Loucy (cell line): ENCODE data around the gene MVD.

Experiments
- H2AFZ ChIP-seq: fragments of 200-600 bp; sonication (generic); 2 replicates; pipeline ENCODE4 v1.6.0; 2016; ENCODE audit warnings: antibody characterized with exemption, mild to moderate bottlenecking, low read length, moderate library complexity
- H3F3A ChIP-seq: fragments of 200-600 bp; 2 replicates; pipeline ENCODE4 v1.6.0; 2016; ENCODE audit warnings: antibody characterized with exemption, low read depth, mild to moderate bottlenecking
- H3K27me3 ChIP-seq: fragments of 200-600 bp; sonication (generic); 2 replicates; pipeline ENCODE4 v1.6.1; 2014; ENCODE audit warnings: low read length, mild to moderate bottlenecking; ENCODE audit not compliant: insufficient read depth, poor library complexity, severe bottlenecking
- H3K36me3 ChIP-seq: fragments of 200-600 bp; sonication (generic); 2 replicates; pipeline ENCODE4 v1.6.1; 2016; ENCODE audit warnings: low read length; ENCODE audit not compliant: insufficient read depth
- H3K4me1 ChIP-seq: fragments of 200-600 bp; sonication (generic); 2 replicates; pipeline ENCODE4 v1.5.1; 2014; ENCODE audit warnings: low read length, mild to moderate bottlenecking; ENCODE audit not compliant: insufficient read depth, poor library complexity, severe bottlenecking
- H3K4me2 ChIP-seq: fragments of 200-600 bp; sonication (generic); 2 replicates; pipeline ENCODE4 v1.6.0; 2014; ENCODE audit warnings: antibody characterized with exemption, low read length, low read depth, mild to moderate bottlenecking; ENCODE audit not compliant: poor library complexity, severe bottlenecking
- H3K4me3 ChIP-seq: fragments of 200-600 bp; sonication (generic); 2 replicates; pipeline ENCODE4 v1.5.1; 2014; ENCODE audit warnings: low read length, mild to moderate bottlenecking, mixed read lengths; ENCODE audit not compliant: poor library complexity, severe bottlenecking
- H3K79me2 ChIP-seq: fragments of 200-600 bp; sonication (generic); 2 replicates; pipeline ENCODE4 v1.6.1; 2014; ENCODE audit warnings: low read length; ENCODE audit not compliant: insufficient read depth
- H3K9ac ChIP-seq: fragments of 200-600 bp; sonication (generic); 2 replicates; pipeline ENCODE4 v1.6.0; 2014; ENCODE audit warnings: mild to moderate bottlenecking, low read depth, low read length, moderate library complexity; ENCODE audit not compliant: poor library complexity, severe bottlenecking
- H3K9me2 ChIP-seq: fragments of 200-600 bp; sonication (generic); replicated peaks from 2 replicates; pipeline ENCODE4 v1.6.1; 2016; ENCODE audit warnings: low read depth, low read length, mixed read lengths
- H3K9me3 ChIP-seq: fragments of 200-600 bp; sonication (generic); 2 replicates; pipeline ENCODE4 v1.6.1; 2014; ENCODE audit warnings: mild to moderate bottlenecking, antibody characterized with exemption, low read length, low read depth; ENCODE audit not compliant: insufficient read depth
- H4K20me1 ChIP-seq: fragments of 200-600 bp; sonication (generic); 2 replicates; pipeline ENCODE4 v1.6.0; 2014; ENCODE audit warnings: antibody characterized with exemption, low read length, mild to moderate bottlenecking; ENCODE audit not compliant: insufficient read depth, poor library complexity, severe bottlenecking
- CTCF ChIP-seq: fragments of 200-600 bp; sonication (generic); conservative IDR thresholded peaks from 2 replicates; pipeline ENCODE4 v1.5.1; 2014; ENCODE audit warnings: mild to moderate bottlenecking, antibody characterized with exemption, low read length
- EZH2phosphoT487 ChIP-seq: fragments of 200-600 bp; IDR thresholded peaks from 2 replicates; pipeline ENCODE4 v1.6.1; 2018; ENCODE audit warnings: antibody characterized with exemption, mild to moderate bottlenecking, moderate library complexity, borderline replicate concordance

The MVD gene

DNA sequence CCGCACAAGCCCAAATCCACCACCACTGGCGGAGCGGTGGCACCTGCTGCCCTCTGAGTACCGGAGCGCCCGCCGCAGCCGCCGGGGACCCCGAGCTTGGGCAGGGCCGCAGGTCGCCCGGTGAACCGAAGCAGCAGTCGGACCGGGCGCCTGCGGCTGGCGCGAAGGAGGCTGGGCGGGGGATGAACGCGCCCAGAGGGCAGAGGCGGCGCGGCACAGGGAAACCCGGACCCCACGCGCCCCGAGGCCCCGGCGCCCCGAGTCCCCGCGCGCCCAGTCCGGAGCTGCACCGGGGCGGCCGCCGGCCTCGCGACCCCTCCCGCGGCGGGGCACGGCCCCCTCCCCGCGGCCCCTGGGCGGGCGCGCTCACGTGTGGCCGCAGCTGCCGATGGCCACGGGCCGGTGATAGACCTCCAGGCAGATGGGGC, 42.9 kb upstream of the MVD start:
- peaks cover 41% of the 10 kb centered on the region for H3K79me2 ChIP-seq

DNA sequence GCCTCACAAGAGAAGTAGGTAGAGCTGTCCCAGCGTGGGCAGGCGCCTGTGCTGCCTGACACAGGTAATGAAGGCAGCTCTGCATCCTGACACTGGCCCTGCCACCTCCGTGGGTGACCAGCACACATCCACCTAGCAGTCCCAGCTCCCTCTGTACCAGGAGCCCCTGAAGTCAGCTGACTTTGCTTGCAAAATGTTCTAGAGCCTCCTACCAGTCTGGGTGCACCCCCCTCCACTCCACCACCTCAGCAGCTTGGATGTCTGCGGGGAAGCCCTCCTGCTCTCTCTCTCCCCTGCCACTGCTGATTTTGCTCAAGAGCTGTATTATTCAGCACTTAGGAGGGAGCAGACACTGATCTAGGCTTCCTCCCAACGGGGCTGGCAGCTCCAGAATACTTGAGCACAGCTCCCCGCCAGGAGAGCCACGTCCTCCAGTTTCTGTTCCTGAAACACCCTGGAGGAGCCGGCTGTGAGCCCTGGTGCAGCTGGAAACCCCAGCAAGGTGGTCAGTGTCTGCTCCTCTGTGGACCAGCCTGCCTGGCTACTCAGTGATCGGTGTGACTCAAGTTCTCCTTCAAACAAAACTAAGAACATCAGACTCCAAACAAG, 42.3 kb upstream of the MVD start:
- H4K20me1 ChIP-seq = peaks cover 4% of the 10 kb centered on the region
- no peak for TF ChIP-seq CTCF
- no peak for TF ChIP-seq EZH2phosphoT487
- H3K27me3 ChIP-seq = no peaks in the 10 kb centered on the region
- H3K9ac ChIP-seq = peak overlapping the region; percentile 68
- no peaks in the 10 kb centered on the region for H3K36me3 ChIP-seq
- H3K9me3 ChIP-seq = no peaks in the 10 kb centered on the region
- H3K4me3 ChIP-seq = peak overlapping the region; percentile 81
- peak overlapping the region; percentile 97 for H3K4me2 ChIP-seq
- no peak overlapping the region for H2AFZ ChIP-seq
- H3K9me2 ChIP-seq = no peaks in the 10 kb centered on the region
- H3K4me1 ChIP-seq = peaks cover 34% of the 10 kb centered on the region
- H3K79me2 ChIP-seq = peaks cover 44% of the 10 kb centered on the region
- H3F3A ChIP-seq = no peaks in the 10 kb centered on the region

More for the DNA sequence above, 42.9 kb upstream of the MVD start:
- Histone ChIP-seq H3K9me2 (no peaks in the 10 kb centered on the region), H3K27me3 (no peaks in the 10 kb centered on the region), H3K36me3 (no peaks in the 10 kb centered on the region), H3K4me1 (peaks cover 29% of the 10 kb centered on the region), H3K9ac (peak overlapping the region; percentile 68), H4K20me1 (no peaks in the 10 kb centered on the region), H3K4me3 (peak overlapping the region; percentile 81), H3F3A (no peaks in the 10 kb centered on the region), H2AFZ (no peak overlapping the region), H3K4me2 (peak overlapping the region; percentile 97), H3K9me3 (no peaks in the 10 kb centered on the region)
- no peak for TF ChIP-seq CTCF
- no peak for TF ChIP-seq EZH2phosphoT487

- no peaks in the 10 kb centered on the region for H3K9me3 ChIP-seq
- TF ChIP-seq EZH2phosphoT487 (no peak), CTCF (no peak)
- H3K4me1 ChIP-seq = peaks cover 34% of the 10 kb centered on the region
- peak overlapping the region; percentile 76 for H3K4me3 ChIP-seq
- H3K9ac ChIP-seq = peak overlapping the region; percentile 92
- no peaks in the 10 kb centered on the region for H3K9me2 ChIP-seq
- H3K36me3 ChIP-seq = no peaks in the 10 kb centered on the region
- H3K27me3 ChIP-seq = no peaks in the 10 kb centered on the region
- H4K20me1 ChIP-seq = peaks cover 4% of the 10 kb centered on the region
- H3K79me2 ChIP-seq = peaks cover 46% of the 10 kb centered on the region
- H2AFZ ChIP-seq = no peak overlapping the region
- H3F3A ChIP-seq = no peaks in the 10 kb centered on the region
- peak overlapping the region; percentile 97 for H3K4me2 ChIP-seq
These were observed 40.8 kb upstream of the MVD start for GRCh38 chr16:88703486-88704309.
